HG02623 (cell line): Measurements from ENCODE around the gene NAA80.
"Not testable (repeated sequence)": the region's sequence is repeated elsewhere in the genome, so short reads cannot be mapped to it uniquely, and the experiment has no call there.

Experiments used
- ATAC-seq: cut with Tn5 transposase; IDR thresholded peaks from one replicate; pipeline ENCODE4 v1.9.1; 2021; ENCODE audit warnings: moderate library complexity; ENCODE audit not compliant: unreplicated experiment

Gene NAA80

GRCh38 chr3:50316657-50317242 is 17.5 kb upstream of the NAA80 start:
- no peak for ATAC-seq

- ATAC-seq = no peak
These were observed 15.6 kb upstream of the NAA80 start for GRCh38 chr3:50314816-50315215.

- no peak for ATAC-seq
These were observed 15.1 kb upstream of the NAA80 start for GRCh38 chr3:50314342-50314741.

- ATAC-seq = not testable (repeated sequence)
These were observed 12.8 kb upstream of the NAA80 start for GRCh38 chr3:50312041-50312440.

GRCh38 chr3:50304601-50305000 is 5.4 kb upstream of the NAA80 start:
- no peak for ATAC-seq

GRCh38 chr3:50303013-50303815 is 4.0 kb upstream of the NAA80 start, which contains the start of gene HYAL1:
TSS of gene HYAL1 (minus strand) at chr3:50303574. CDS start at chr3:50302956, 618 bp downstream.
- no peak for ATAC-seq

GRCh38 chr3:50302095-50303012 is 3.1 kb upstream of the NAA80 start:
- no peak for ATAC-seq

- no peak for ATAC-seq
These were observed 1.6 kb upstream of the NAA80 start for GRCh38 chr3:50300681-50301254.

- no peak for ATAC-seq
These were observed 900 bp upstream of the NAA80 start for GRCh38 chr3:50299929-50300680.

GRCh38 chr3:50299638-50299928 is 378 bp upstream of the NAA80 start:
- ATAC-seq = no peak

- no peak for ATAC-seq
These were observed 1.1 kb downstream of the NAA80 start for GRCh38 chr3:50297896-50298725.

- no peak for ATAC-seq
These were observed 1.8 kb downstream of the NAA80 start for GRCh38 chr3:50297384-50297775.

GRCh38 chr3:50296721-50297383 is 2.4 kb downstream of the NAA80 start:
- no peak for ATAC-seq

GRCh38 chr3:50295553-50296431 is 3.4 kb downstream of the NAA80 start:
- no peak for ATAC-seq

- ATAC-seq = no peak
These were observed 4.5 kb downstream of the NAA80 start for GRCh38 chr3:50294492-50295403.

GRCh38 chr3:50294089-50294488 is 5.1 kb downstream of the NAA80 start:
- no peak for ATAC-seq
